ENCODE results near the gene OR51B6. TPM values are rescaled to one million over a fixed set of nuclear protein-coding genes. Genes with fewer than 3 reads are reported as not detected.
"Not testable (repeated sequence)": the region's sequence is repeated elsewhere in the genome, so short reads cannot be mapped to it uniquely, and the experiment has no call there.

OR51B6 gene
- total and polyA plus RNA-seq, 4 donors = not detected

DNA sequence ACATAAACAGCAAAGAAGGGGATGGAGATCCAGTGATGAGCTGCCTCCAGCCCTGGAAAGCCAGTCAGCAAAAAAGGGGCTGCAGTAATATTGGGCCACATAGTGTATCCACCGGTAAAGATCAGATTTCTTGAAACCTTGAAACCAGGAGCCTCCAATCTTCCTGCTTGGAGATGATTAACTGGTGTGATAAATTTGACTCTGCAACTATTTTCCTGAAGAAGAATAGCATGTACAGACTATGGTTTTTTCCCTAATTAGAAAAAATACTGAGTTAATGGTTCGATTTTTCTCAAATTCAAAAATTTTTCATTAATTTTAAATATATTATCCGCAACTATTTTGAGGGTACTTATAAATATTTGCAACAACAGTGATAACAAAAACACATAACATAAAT, 27.1 kb upstream of the OR51B6 start, which contains the start of gene OR51B2:
OR51B2 (minus strand) TSS at position 101 of the 400 bp plus-strand sequence; CDS start at position 101, 0 bp downstream.
- no peaks in the 10 kb centered on the region for H3K36me3 ChIP-seq (ENCODE audit: control insufficient read depth in 4 of 4, insufficient read depth in 4 of 4, low read length in 4 of 4)
- 75 to 82% methylated on average over 3 of the region's 3 CpGs for WGBS, 2 donors
- H3K4me3 ChIP-seq = no peak within 1 kb of the TSS
- no peaks in the 10 kb centered on the region for H3K4me1 ChIP-seq (ENCODE audit: control insufficient read depth in 5 of 5, insufficient read depth in 5 of 5, low read length in 5 of 5)
- no peak within 1 kb of the TSS for H3K27ac ChIP-seq (ENCODE audit: low read depth in 1 of 2, low read length in 1 of 2)
- no peak within 1 kb of the TSS for H3K9ac ChIP-seq (ENCODE audit: insufficient read depth in 1 of 2, low read length in 2 of 2)
- no peak for ATAC-seq (ENCODE audit: insufficient read depth, low FRiP score)
- DNase-seq = no peak
- TF ChIP-seq, protein P1, sequence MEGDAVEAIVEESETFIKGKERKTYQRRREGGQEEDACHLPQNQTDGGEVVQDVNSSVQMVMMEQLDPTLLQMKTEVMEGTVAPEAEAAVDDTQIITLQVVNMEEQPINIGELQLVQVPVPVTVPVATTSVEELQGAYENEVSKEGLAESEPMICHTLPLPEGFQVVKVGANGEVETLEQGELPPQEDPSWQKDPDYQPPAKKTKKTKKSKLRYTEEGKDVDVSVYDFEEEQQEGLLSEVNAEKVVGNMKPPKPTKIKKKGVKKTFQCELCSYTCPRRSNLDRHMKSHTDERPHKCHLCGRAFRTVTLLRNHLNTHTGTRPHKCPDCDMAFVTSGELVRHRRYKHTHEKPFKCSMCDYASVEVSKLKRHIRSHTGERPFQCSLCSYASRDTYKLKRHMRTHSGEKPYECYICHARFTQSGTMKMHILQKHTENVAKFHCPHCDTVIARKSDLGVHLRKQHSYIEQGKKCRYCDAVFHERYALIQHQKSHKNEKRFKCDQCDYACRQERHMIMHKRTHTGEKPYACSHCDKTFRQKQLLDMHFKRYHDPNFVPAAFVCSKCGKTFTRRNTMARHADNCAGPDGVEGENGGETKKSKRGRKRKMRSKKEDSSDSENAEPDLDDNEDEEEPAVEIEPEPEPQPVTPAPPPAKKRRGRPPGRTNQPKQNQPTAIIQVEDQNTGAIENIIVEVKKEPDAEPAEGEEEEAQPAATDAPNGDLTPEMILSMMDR (IDR thresholded peaks at IDR 0.05; ENCODE audit: control extremely low read depth, extremely low read depth) = no peak
- no peaks in the 10 kb centered on the region for H3K27me3 ChIP-seq (ENCODE audit: control insufficient read depth in 3 of 3, insufficient read depth in 3 of 3, low read length in 2 of 3)
- no peaks in the 10 kb centered on the region for H3K9me3 ChIP-seq (ENCODE audit: control insufficient read depth in 4 of 4, insufficient read depth in 3 of 4, low read length in 3 of 4)

GRCh38 chr11:5335170-5335569, 16.1 kb upstream of the OR51B6 start:
- Histone ChIP-seq H3K36me3 (ENCODE audit: control insufficient read depth in 4 of 4, insufficient read depth in 4 of 4, low read length in 4 of 4) (no peaks in the 10 kb centered on the region), H3K27me3 (ENCODE audit: control insufficient read depth in 3 of 3, insufficient read depth in 3 of 3, low read length in 2 of 3) (no peaks in the 10 kb centered on the region), H3K9ac (ENCODE audit: insufficient read depth in 1 of 2, low read length in 2 of 2) (no peak overlapping the region), H3K9me3 (ENCODE audit: control insufficient read depth in 4 of 4, insufficient read depth in 3 of 4, low read length in 3 of 4) (no peaks in the 10 kb centered on the region), H3K4me3 (no peak overlapping the region), H3K27ac (ENCODE audit: low read depth in 1 of 2, low read length in 1 of 2) (no peak overlapping the region), H3K4me1 (ENCODE audit: control insufficient read depth in 5 of 5, insufficient read depth in 5 of 5, low read length in 5 of 5) (no peaks in the 10 kb centered on the region)
- WGBS, 2 donors = 33 to 57% methylated on average over 1 of the region's 1 CpG
- TF ChIP-seq, protein P1 (IDR thresholded peaks at IDR 0.05; ENCODE audit: control extremely low read depth, extremely low read depth) = no peak
- ATAC-seq (ENCODE audit: insufficient read depth, low FRiP score) = no peak
- DNase-seq = no peak

DNA sequence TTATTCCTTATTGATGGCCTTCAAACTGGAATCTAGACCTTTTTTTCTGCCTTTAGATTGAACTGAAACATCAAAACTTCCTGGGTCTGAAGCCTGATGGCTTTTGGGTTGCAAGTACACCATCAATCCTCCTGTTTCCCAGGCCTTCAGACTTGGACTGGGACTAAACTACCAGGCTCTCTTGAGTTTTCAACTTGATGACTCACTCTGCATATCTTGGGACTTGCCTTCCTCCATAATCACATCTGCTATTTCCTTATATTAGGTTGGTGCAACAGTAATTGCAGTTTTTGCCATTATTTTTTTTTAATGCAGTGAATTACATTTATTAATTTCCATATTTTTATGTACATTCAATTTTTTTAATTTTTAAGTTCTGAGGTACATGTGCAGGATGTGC, 15.0 kb upstream of the OR51B6 start:
- no peak overlapping the region for H3K4me3 ChIP-seq
- no peak overlapping the region for H3K27ac ChIP-seq (ENCODE audit: low read depth in 1 of 2, low read length in 1 of 2)
- ATAC-seq (ENCODE audit: insufficient read depth, low FRiP score) (no peak), DNase-seq (no peak)
- no peaks in the 10 kb centered on the region for H3K9me3 ChIP-seq (ENCODE audit: control insufficient read depth in 4 of 4, insufficient read depth in 3 of 4, low read length in 3 of 4)
- TF ChIP-seq, protein P1 (IDR thresholded peaks at IDR 0.05; ENCODE audit: control extremely low read depth, extremely low read depth) = no peak
- no peaks in the 10 kb centered on the region for H3K36me3 ChIP-seq (ENCODE audit: control insufficient read depth in 4 of 4, insufficient read depth in 4 of 4, low read length in 4 of 4)
- H3K4me1 ChIP-seq (ENCODE audit: control insufficient read depth in 5 of 5, insufficient read depth in 5 of 5, low read length in 5 of 5) = no peaks in the 10 kb centered on the region
- no peaks in the 10 kb centered on the region for H3K27me3 ChIP-seq (ENCODE audit: control insufficient read depth in 3 of 3, insufficient read depth in 3 of 3, low read length in 2 of 3)
- no peak overlapping the region for H3K9ac ChIP-seq (ENCODE audit: insufficient read depth in 1 of 2, low read length in 2 of 2)

DNA sequence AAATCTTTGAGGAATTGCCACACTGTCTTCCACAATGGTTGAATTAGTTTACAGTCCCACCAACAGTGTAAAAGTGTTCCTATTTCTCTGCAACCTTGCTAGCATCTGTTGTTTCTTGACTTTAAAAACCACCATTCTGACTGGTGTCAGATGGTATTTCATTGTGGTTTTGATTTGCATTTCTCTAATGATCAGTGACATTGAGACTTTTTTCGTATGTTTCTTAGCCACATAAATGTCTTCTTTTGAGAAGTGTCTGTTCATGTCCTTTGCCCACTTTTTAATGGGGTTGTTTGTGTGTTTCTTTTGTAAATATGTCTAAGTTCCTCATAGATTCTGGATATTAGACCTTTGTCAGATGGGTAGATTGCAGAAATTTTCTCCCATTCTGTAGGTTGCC, 14.1 kb upstream of the OR51B6 start:
- H3K9me3 ChIP-seq (ENCODE audit: control insufficient read depth in 4 of 4, insufficient read depth in 3 of 4, low read length in 3 of 4); H3K4me3 ChIP-seq; ATAC-seq (ENCODE audit: insufficient read depth, low FRiP score); H3K36me3 ChIP-seq (ENCODE audit: control insufficient read depth in 4 of 4, insufficient read depth in 4 of 4, low read length in 4 of 4); DNase-seq; H3K9ac ChIP-seq (ENCODE audit: insufficient read depth in 1 of 2, low read length in 2 of 2); H3K27me3 ChIP-seq (ENCODE audit: control insufficient read depth in 3 of 3, insufficient read depth in 3 of 3, low read length in 2 of 3); H3K4me1 ChIP-seq (ENCODE audit: control insufficient read depth in 5 of 5, insufficient read depth in 5 of 5, low read length in 5 of 5); H3K27ac ChIP-seq (ENCODE audit: low read depth in 1 of 2, low read length in 1 of 2): not testable (repeated sequence)
- 79 to 87% methylated on average over 1 of the region's 1 CpG for WGBS, 2 donors
